PC-9 (cell line): Measurements from ENCODE around the gene PLA2G2A. TPM values are rescaled to one million over a fixed set of nuclear protein-coding genes. Genes with fewer than 3 reads are reported as not detected.

ENCODE experiments used
- BruUV-seq: library from RNA; stranded (reverse); fragments of 400-500 nt; replicated peaks from 2 replicates; lab custom pipeline; 2021; lab: Mats Ljungman, UMichigan
- CTCF ChIA-PET: fragments of 300-600 bp; sonication (Branson Sonifier 250); formaldehyde crosslinking; loops from one replicate; lab custom pipeline; 2022; ENCODE audit warnings: antibody characterized with exemption; lab: Charles Lee
- POLR2A ChIA-PET: fragments of 300-600 bp; sonication (Branson Sonifier 250); formaldehyde crosslinking; loops from one replicate; lab custom pipeline; 2022; ENCODE audit warnings: antibody characterized with exemption; ENCODE audit not compliant: unreplicated experiment; lab: Charles Lee
- DNase-seq, 2 experiments: peaks; one replicate each; pipeline versions ENCODE4 v3.0.0 to v3.0.0-alpha.2; 2015 to 2022; ENCODE audit warnings: mixed read lengths in 1 of 2
- H2AFZ ChIP-seq: fragments of 200-600 bp; sonication (generic); 2 replicates; pipeline ENCODE4 v1.8.1; 2017; ENCODE audit warnings: antibody characterized with exemption
- H3F3A ChIP-seq: fragments of 200-600 bp; sonication (generic); 2 replicates; pipeline ENCODE4 v1.8.1; 2017; ENCODE audit warnings: antibody characterized with exemption, mild to moderate bottlenecking, low read depth; ENCODE audit not compliant: insufficient read depth
- H3K27ac ChIP-seq: fragments of 200-600 bp; sonication (generic); 2 replicates; pipeline ENCODE4 v1.6.1; 2016; ENCODE audit warnings: mixed run types
- H3K27me3 ChIP-seq: fragments of 200-600 bp; sonication (generic); 2 replicates; pipeline ENCODE4 v1.6.1; 2016; ENCODE audit warnings: low read depth, mixed run types; ENCODE audit not compliant: insufficient read depth
- H3K36me3 ChIP-seq: fragments of 200-600 bp; sonication (generic); 2 replicates; pipeline ENCODE4 v1.6.1; 2016; ENCODE audit warnings: low read depth, mixed run types
- H3K4me1 ChIP-seq: fragments of 200-600 bp; sonication (generic); replicated peaks from 2 replicates; pipeline ENCODE4 v1.6.1; 2016; ENCODE audit warnings: mixed run types; ENCODE audit not compliant: insufficient read depth
- H3K4me2 ChIP-seq: fragments of 200-600 bp; sonication (generic); 2 replicates; pipeline ENCODE4 v1.6.1; 2017; ENCODE audit warnings: mixed run types
- H3K4me3 ChIP-seq: fragments of 200-600 bp; sonication (generic); 2 replicates; pipeline ENCODE4 v1.6.1; 2016; ENCODE audit warnings: mixed run types
- H3K79me2 ChIP-seq: fragments of 200-600 bp; sonication (generic); 2 replicates; pipeline ENCODE4 v1.6.1; 2017; ENCODE audit warnings: low read depth, mixed run types
- H3K9me2 ChIP-seq: fragments of 200-600 bp; sonication (generic); 2 replicates; pipeline ENCODE4 v1.8.1; 2017; ENCODE audit warnings: mild to moderate bottlenecking; ENCODE audit not compliant: insufficient read depth
- H3K9me3 ChIP-seq: fragments of 200-600 bp; sonication (generic); 2 replicates; pipeline ENCODE4 v1.8.1; 2016; ENCODE audit warnings: low read depth; ENCODE audit not compliant: insufficient read depth
- H4K20me1 ChIP-seq: fragments of 200-600 bp; sonication (generic); 2 replicates; pipeline ENCODE4 v1.8.1; 2017; ENCODE audit not compliant: insufficient read depth
- CTCF ChIP-seq: fragments of 200-600 bp; sonication (generic); conservative IDR thresholded peaks from 2 replicates; pipeline ENCODE4 v1.6.1; 2017; ENCODE audit warnings: mixed run types, antibody characterized with exemption, mild to moderate bottlenecking, moderate library complexity
- EZH2 ChIP-seq: fragments of 200-600 bp; sonication (generic); IDR thresholded peaks from 2 replicates; pipeline ENCODE4 v1.8.0; 2017; ENCODE audit warnings: antibody characterized with exemption, low read depth
- intact Hi-C: fragments of 100-400 bp; cut with micrococcal nuclease; formaldehyde crosslinking; loops from one replicate; pipeline ENCODE4 v1.10.0; 2022; ENCODE audit not compliant: unreplicated experiment
- total RNA-seq: library from RNA; stranded (reverse); gene quantifications from 2 replicates; pipeline ENCODE4 v1.2.3, GENCODE V29; 2021

Gene PLA2G2A
- total RNA-seq, 1 experiment from 2014 or later: not detected

GRCh38 chr1:19981507-19982312 lies 2.3 kb upstream of the PLA2G2A start:
- no TSS peak for BruUV-seq
- Histone ChIP-seq H3K9me2 (no peaks in the 10 kb centered on the region), H3K36me3 (no peaks in the 10 kb centered on the region), H3K4me3 (no peak overlapping the region), H3K27ac (no peak overlapping the region), H4K20me1 (no peaks in the 10 kb centered on the region), H3K4me2 (no peak overlapping the region), H3K9me3 (no peaks in the 10 kb centered on the region), H2AFZ (no peak overlapping the region), H3K27me3 (no peaks in the 10 kb centered on the region), H3F3A (no peaks in the 10 kb centered on the region), H3K79me2 (no peaks in the 10 kb centered on the region), H3K4me1 (no peaks in the 10 kb centered on the region)
- intact Hi-C loops: no loop called here
- ChIA-PET CTCF (no interaction called here), POLR2A (no interaction called here)
- DNase-seq: no peak
- TF ChIP-seq EZH2 (no peak), CTCF (no peak)

- H3K4me2 ChIP-seq: no peak overlapping the region
Observed at GRCh38 chr1:19981170-19981506, 1.7 kb upstream of the PLA2G2A start.

GRCh38 chr1:19980314-19980713 lies 896 bp upstream of the PLA2G2A start:
- Histone ChIP-seq H3K9me2 (no peaks in the 10 kb centered on the region), H3K9me3 (no peaks in the 10 kb centered on the region), H2AFZ (no peak overlapping the region), H3K4me1 (no peaks in the 10 kb centered on the region), H3F3A (no peaks in the 10 kb centered on the region), H3K27ac (no peak overlapping the region), H3K27me3 (no peaks in the 10 kb centered on the region), H4K20me1 (no peaks in the 10 kb centered on the region), H3K36me3 (no peaks in the 10 kb centered on the region), H3K4me2 (no peak overlapping the region), H3K4me3 (no peak overlapping the region), H3K79me2 (no peaks in the 10 kb centered on the region)
- no peak for DNase-seq
- POLR2A ChIA-PET: no interaction called here
- no peak for TF ChIP-seq CTCF
- TF ChIP-seq EZH2: no peak
- no TSS peak for BruUV-seq
- intact Hi-C loops: no loop called here
- CTCF ChIA-PET: no interaction called here

More at GRCh38 chr1:19981170-19981506, 1.7 kb upstream of the PLA2G2A start:
- ChIA-PET POLR2A (no interaction called here), CTCF (no interaction called here)
- Histone ChIP-seq H3K4me1 (no peaks in the 10 kb centered on the region), H3K79me2 (no peaks in the 10 kb centered on the region), H4K20me1 (no peaks in the 10 kb centered on the region), H2AFZ (no peak overlapping the region), H3F3A (no peaks in the 10 kb centered on the region), H3K27ac (no peak overlapping the region), H3K27me3 (no peaks in the 10 kb centered on the region), H3K36me3 (no peaks in the 10 kb centered on the region), H3K4me3 (no peak overlapping the region), H3K9me2 (no peaks in the 10 kb centered on the region), H3K9me3 (no peaks in the 10 kb centered on the region)
- intact Hi-C loops: no loop called here
- TF ChIP-seq EZH2: no peak
- no peak for TF ChIP-seq CTCF
- no TSS peak for BruUV-seq
- no peak for DNase-seq
